Lower lobe of right lung (tissue), 2 donors: Measurements from ENCODE around the gene PTPRT. TPM values are rescaled to one million over a fixed set of nuclear protein-coding genes. Genes with fewer than 3 reads are reported as not detected.

Experiments used
- ATAC-seq, 2 donors: fragments of 200-7000 bp; cut with Tn5 transposase; one replicate each; pipeline ENCODE4 v1.9.1; 2020 to 2022; ENCODE audit warnings: mild to moderate bottlenecking in 2 of 2, moderate library complexity in 2 of 2
- DNase-seq: peaks from one replicate; pipeline ENCODE4 v3.0.0-alpha.2; 2020
- H3K27ac ChIP-seq: fragments of 200-600 bp; one replicate; pipeline ENCODE4 v1.8.0; 2022
- H3K27me3 ChIP-seq: fragments of 200-600 bp; one replicate; pipeline ENCODE4 v1.8.0; 2022; ENCODE audit warnings: low read depth
- H3K36me3 ChIP-seq: fragments of 200-600 bp; one replicate; pipeline ENCODE4 v1.8.0; 2022; ENCODE audit warnings: mild to moderate bottlenecking
- H3K4me1 ChIP-seq: fragments of 200-600 bp; one replicate; pipeline ENCODE4 v1.8.0; 2022
- H3K4me3 ChIP-seq: fragments of 200-600 bp; one replicate; pipeline ENCODE4 v1.8.0; 2022; ENCODE audit warnings: mild to moderate bottlenecking
- H3K9me3 ChIP-seq: fragments of 200-600 bp; one replicate; pipeline ENCODE4 v1.8.0; 2022
- CTCF ChIP-seq: fragments of 200-600 bp; IDR thresholded peaks from one replicate; pipeline ENCODE4 v1.8.0; 2022; ENCODE audit warnings: antibody characterized with exemption, mild to moderate bottlenecking
- intact Hi-C: fragments of 100-400 bp; cut with DNase I; formaldehyde crosslinking; loops from one replicate; pipeline ENCODE4 v1.11.0; 2022
- total RNA-seq: library from RNA; stranded (reverse); fragmentation: NEBNext Ultra II Directional; extraction: Animal tissue kit (Norgen Biotek cat#: 25700); gene quantifications from one replicate; pipeline ENCODE4 v1.2.1, GENCODE V29; 2021
- donor health status: DM: no; HTN: yes; CAD: no; lungs with severe emphysema.

PTPRT gene
- total RNA-seq, 1 donor from 2014 or later: 8.0 TPM

GRCh38 chr20:42338294-42339201 is 851.2 kb downstream of the PTPRT start:
- intact Hi-C loops: no loop called here
- H3K27me3 ChIP-seq: no peaks in the 10 kb centered on the region
- no peaks in the 10 kb centered on the region for H3K36me3 ChIP-seq
- ATAC-seq (no peak), DNase-seq (no peak)
- H3K4me3 ChIP-seq: no peak overlapping the region
- H3K4me1 ChIP-seq: no peaks in the 10 kb centered on the region
- H3K27ac ChIP-seq: no peak overlapping the region
- TF ChIP-seq CTCF: no peak
- no peaks in the 10 kb centered on the region for H3K9me3 ChIP-seq

GRCh38 chr20:42336576-42336975 is 853.1 kb downstream of the PTPRT start:
- Histone ChIP-seq H3K36me3 (no peaks in the 10 kb centered on the region), H3K27me3 (no peaks in the 10 kb centered on the region), H3K4me3 (no peak overlapping the region), H3K27ac (no peak overlapping the region), H3K4me1 (no peaks in the 10 kb centered on the region), H3K9me3 (no peaks in the 10 kb centered on the region)
- ATAC-seq (no peak), DNase-seq (no peak)
- TF ChIP-seq CTCF: no peak
- intact Hi-C loops: no loop called here

- H3K27me3 ChIP-seq: no peaks in the 10 kb centered on the region
- no peak overlapping the region for H3K27ac ChIP-seq
- TF ChIP-seq CTCF: no peak
- H3K4me3 ChIP-seq: no peak overlapping the region
- ATAC-seq (no peak), DNase-seq (no peak)
- H3K36me3 ChIP-seq: no peaks in the 10 kb centered on the region
- H3K9me3 ChIP-seq: no peaks in the 10 kb centered on the region
- intact Hi-C loops: no loop called here
- no peaks in the 10 kb centered on the region for H3K4me1 ChIP-seq
Measured at GRCh38 chr20:42319252-42320013, 870.3 kb downstream of the PTPRT start.

- Histone ChIP-seq H3K36me3 (no peaks in the 10 kb centered on the region), H3K4me3 (no peak overlapping the region), H3K27ac (no peak overlapping the region), H3K27me3 (no peaks in the 10 kb centered on the region), H3K9me3 (no peaks in the 10 kb centered on the region), H3K4me1 (no peaks in the 10 kb centered on the region)
- no peak for TF ChIP-seq CTCF
- ATAC-seq: no peak
- intact Hi-C loops: no loop called here
- DNase-seq: no peak
Measured at GRCh38 chr20:42313704-42314103, 876.0 kb downstream of the PTPRT start.

- ATAC-seq (no peak), DNase-seq (no peak)
- Histone ChIP-seq H3K4me1 (no peaks in the 10 kb centered on the region), H3K9me3 (no peaks in the 10 kb centered on the region), H3K4me3 (no peak overlapping the region), H3K27me3 (no peaks in the 10 kb centered on the region), H3K36me3 (no peaks in the 10 kb centered on the region), H3K27ac (no peak overlapping the region)
- intact Hi-C loops: no loop called here
- no peak for TF ChIP-seq CTCF
Measured at GRCh38 chr20:42309050-42309449, 880.7 kb downstream of the PTPRT start.
